OCI-LY7 (cell line): ENCODE results near the gene GATAD2A.

ENCODE experiments used
- CTCF ChIP-seq: fragments of 200-600 bp; sonication (generic); conservative IDR thresholded peaks from 2 replicates; pipeline ENCODE4 v1.5.1; 2014; ENCODE audit warnings: mild to moderate bottlenecking, antibody characterized with exemption, low read length, moderate library complexity, mixed read lengths
- EZH2phosphoT487 ChIP-seq: fragments of 200-600 bp; sonication (generic); IDR thresholded peaks from 2 replicates; pipeline ENCODE4 v1.6.1; 2018; ENCODE audit warnings: low read depth, borderline replicate concordance, mild to moderate bottlenecking, mixed run types, antibody characterized with exemption, low read length, moderate library complexity, mixed read lengths

- peak; percentile 97 for TF ChIP-seq CTCF
- no peak for TF ChIP-seq EZH2phosphoT487
These were observed 38.8 kb upstream of the GATAD2A start for GRCh38 chr19:19366434-19367396.
